Stimulated activated CD4-positive, alpha-beta T cell treated with anti-CD3 and anti-CD28 coated beads, Interleukin-1b, Interleukin-23, amount 100 ng/mL, for 4 hours (primary cell): Measurements from ENCODE around the gene DYRK1A.
"Not testable (repeated sequence)": the region's sequence is repeated elsewhere in the genome, so short reads cannot be mapped to it uniquely, and the experiment has no call there.

Experiments used
- DNase-seq, 2 donors: peaks; one replicate each; pipeline ENCODE4 v3.0.0-alpha.2; 2020; ENCODE audit warnings: low read depth in 2 of 2

The DYRK1A gene

GRCh38 chr21:37366482-37367316 lies at the start of gene DYRK1A:
Gene DYRK1A, plus strand, starts transcription at chr21:37366773. Its CDS starts 53,602 bp downstream, at chr21:37420375.
- DNase-seq: peak; percentile 95 to 98

- no peak for DNase-seq
Measured at GRCh38 chr21:37319551-37319950, 47.0 kb upstream of the DYRK1A start.

GRCh38 chr21:37322084-37322483 lies 44.5 kb upstream of the DYRK1A start:
- DNase-seq: no peak

GRCh38 chr21:37324558-37324957 lies 42.0 kb upstream of the DYRK1A start:
- no peak for DNase-seq

GRCh38 chr21:37328147-37328546 lies 38.4 kb upstream of the DYRK1A start:
- not testable (repeated sequence) for DNase-seq

- DNase-seq: no peak
Measured at GRCh38 chr21:37331411-37331810, 35.2 kb upstream of the DYRK1A start.

- DNase-seq: no peak
Measured at GRCh38 chr21:37335053-37335452, 31.5 kb upstream of the DYRK1A start.

GRCh38 chr21:37337179-37337578 lies 29.4 kb upstream of the DYRK1A start:
- DNase-seq: no peak

- DNase-seq: no peak
Measured at GRCh38 chr21:37337831-37338230, 28.7 kb upstream of the DYRK1A start.

GRCh38 chr21:37338671-37339551 lies 27.7 kb upstream of the DYRK1A start:
- DNase-seq: no peak

- DNase-seq: no peak
Measured at GRCh38 chr21:37339552-37339939, 27.0 kb upstream of the DYRK1A start.

GRCh38 chr21:37341254-37341960 lies 25.2 kb upstream of the DYRK1A start:
- DNase-seq: no peak

- DNase-seq: no peak
Measured at GRCh38 chr21:37342046-37342632, 24.4 kb upstream of the DYRK1A start.

GRCh38 chr21:37346841-37347430 lies 19.6 kb upstream of the DYRK1A start:
- DNase-seq: no peak

GRCh38 chr21:37348664-37349063 lies 17.9 kb upstream of the DYRK1A start:
- no peak for DNase-seq

GRCh38 chr21:37350472-37350871 lies 16.1 kb upstream of the DYRK1A start:
- DNase-seq: no peak

- DNase-seq: no peak
Measured at GRCh38 chr21:37356706-37357105, 9.9 kb upstream of the DYRK1A start.

- DNase-seq: no peak
Measured at GRCh38 chr21:37357691-37358090, 8.9 kb upstream of the DYRK1A start.

GRCh38 chr21:37358397-37358796 lies 8.2 kb upstream of the DYRK1A start:
- no peak for DNase-seq

- no peak for DNase-seq
Measured at GRCh38 chr21:37363936-37364335, 2.6 kb upstream of the DYRK1A start.

GRCh38 chr21:37364722-37365121 lies 1.9 kb upstream of the DYRK1A start:
- DNase-seq: no peak
